ENCODE data around the gene ACSL1.

- TF ChIP-seq FOXA1 (IDR thresholded peaks at IDR 0.05) (no peak), ELF4 (IDR thresholded peaks at IDR 0.05) (no peak), ZNF384 (IDR thresholded peaks at IDR 0.05) (no peak), BHLHE40 (IDR thresholded peaks at IDR 0.05; ENCODE audit: borderline replicate concordance) (no peak), HDGF (IDR thresholded peaks at IDR 0.05; ENCODE audit: borderline replicate concordance) (no peak), NFRKB (IDR thresholded peaks at IDR 0.05) (no peak)
- TF ChIP-seq, protein P1, sequence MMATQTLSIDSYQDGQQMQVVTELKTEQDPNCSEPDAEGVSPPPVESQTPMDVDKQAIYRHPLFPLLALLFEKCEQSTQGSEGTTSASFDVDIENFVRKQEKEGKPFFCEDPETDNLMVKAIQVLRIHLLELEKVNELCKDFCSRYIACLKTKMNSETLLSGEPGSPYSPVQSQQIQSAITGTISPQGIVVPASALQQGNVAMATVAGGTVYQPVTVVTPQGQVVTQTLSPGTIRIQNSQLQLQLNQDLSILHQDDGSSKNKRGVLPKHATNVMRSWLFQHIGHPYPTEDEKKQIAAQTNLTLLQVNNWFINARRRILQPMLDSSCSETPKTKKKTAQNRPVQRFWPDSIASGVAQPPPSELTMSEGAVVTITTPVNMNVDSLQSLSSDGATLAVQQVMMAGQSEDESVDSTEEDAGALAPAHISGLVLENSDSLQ (IDR thresholded peaks at IDR 0.05), result no peak
Measured at GRCh38 chr4:184818216-184818564, 7.6 kb downstream of the ACSL1 start.

Measured in HEK293T (cell line).